ENCODE measurements around the gene PLEKHA4. TPM values are rescaled to one million over a fixed set of nuclear protein-coding genes. Genes with fewer than 3 reads are reported as not detected.

PLEKHA4 gene
- total RNA-seq, 1 donor from 2014 or later, result 6.2 TPM

DNA sequence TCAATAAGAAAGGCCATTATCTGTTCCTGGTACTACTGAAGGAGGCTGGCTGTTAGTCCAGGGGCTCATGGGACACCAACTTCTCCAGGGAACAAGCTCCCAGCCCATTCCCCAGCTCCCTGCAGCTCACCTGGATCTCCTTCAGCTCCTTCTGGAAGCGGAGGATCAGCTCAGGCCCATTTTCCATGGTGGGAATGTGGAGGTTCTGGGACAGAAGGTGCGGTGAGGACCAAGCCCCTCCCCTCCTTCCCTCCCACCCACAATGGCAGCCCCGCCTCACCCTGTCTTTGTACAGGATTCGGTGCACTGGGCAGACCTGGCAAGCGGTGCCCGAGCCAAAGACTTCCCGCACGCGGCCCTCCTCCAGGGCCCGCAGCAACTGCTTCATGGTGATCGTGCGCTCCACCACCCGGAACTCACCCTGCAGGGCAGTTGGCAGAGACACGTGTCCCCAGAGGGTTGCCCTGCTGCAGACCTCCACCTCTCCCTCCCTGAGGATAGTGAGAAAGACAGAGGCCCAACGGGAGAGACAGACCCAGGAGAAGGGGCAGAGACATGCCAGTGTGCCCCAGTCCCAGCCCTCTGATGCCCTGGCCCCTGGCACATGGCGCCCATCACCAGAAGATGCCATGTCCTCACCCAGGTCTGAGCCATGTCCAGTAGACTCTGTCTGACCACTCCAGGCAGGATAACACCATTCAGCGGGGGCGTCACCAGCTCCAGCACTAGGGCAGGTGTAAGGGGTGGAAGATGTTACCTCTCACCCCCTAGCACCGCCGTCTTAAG lies 71.9 kb downstream of the PLEKHA4 start:
- no peak for DNase-seq (ENCODE audit: low spot score)
- H3K36me3 ChIP-seq, result no peaks in the 10 kb centered on the region
- no peak overlapping the region for H2AFZ ChIP-seq (replicated peaks)
- no peak overlapping the region for H3K9ac ChIP-seq
- Mint-ChIP-seq H3K36me3 (peaks cover 3% of the 10 kb centered on the region), H3K27ac (no peak overlapping the region), H3K4me3 (no peak overlapping the region), H3K4me1 (peaks cover 31% of the 10 kb centered on the region), H3K9me3 (no peaks in the 10 kb centered on the region), H3K27me3 (ENCODE audit: insufficient read depth, low read depth) (peaks cover 2% of the 10 kb centered on the region)
- no peaks in the 10 kb centered on the region for H3K27me3 ChIP-seq
- no peaks in the 10 kb centered on the region for H4K20me1 ChIP-seq (ENCODE audit: low read depth)
- no peak overlapping the region for H3K4me2 ChIP-seq
- H3K79me2 ChIP-seq (ENCODE audit: low read depth), result no peaks in the 10 kb centered on the region
- peaks cover 8% of the 10 kb centered on the region for H3K4me1 ChIP-seq
- H3K4me3 ChIP-seq, result no peak overlapping the region
- no peak overlapping the region for H3K27ac ChIP-seq
- H3K9me3 ChIP-seq (ENCODE audit: low read depth), result no peaks in the 10 kb centered on the region
- TF ChIP-seq, protein P1, sequence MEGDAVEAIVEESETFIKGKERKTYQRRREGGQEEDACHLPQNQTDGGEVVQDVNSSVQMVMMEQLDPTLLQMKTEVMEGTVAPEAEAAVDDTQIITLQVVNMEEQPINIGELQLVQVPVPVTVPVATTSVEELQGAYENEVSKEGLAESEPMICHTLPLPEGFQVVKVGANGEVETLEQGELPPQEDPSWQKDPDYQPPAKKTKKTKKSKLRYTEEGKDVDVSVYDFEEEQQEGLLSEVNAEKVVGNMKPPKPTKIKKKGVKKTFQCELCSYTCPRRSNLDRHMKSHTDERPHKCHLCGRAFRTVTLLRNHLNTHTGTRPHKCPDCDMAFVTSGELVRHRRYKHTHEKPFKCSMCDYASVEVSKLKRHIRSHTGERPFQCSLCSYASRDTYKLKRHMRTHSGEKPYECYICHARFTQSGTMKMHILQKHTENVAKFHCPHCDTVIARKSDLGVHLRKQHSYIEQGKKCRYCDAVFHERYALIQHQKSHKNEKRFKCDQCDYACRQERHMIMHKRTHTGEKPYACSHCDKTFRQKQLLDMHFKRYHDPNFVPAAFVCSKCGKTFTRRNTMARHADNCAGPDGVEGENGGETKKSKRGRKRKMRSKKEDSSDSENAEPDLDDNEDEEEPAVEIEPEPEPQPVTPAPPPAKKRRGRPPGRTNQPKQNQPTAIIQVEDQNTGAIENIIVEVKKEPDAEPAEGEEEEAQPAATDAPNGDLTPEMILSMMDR (IDR thresholded peaks at IDR 0.05), result no peak
- peaks cover 6% of the 10 kb centered on the region for H3F3A ChIP-seq (ENCODE audit: low read depth)

DNA sequence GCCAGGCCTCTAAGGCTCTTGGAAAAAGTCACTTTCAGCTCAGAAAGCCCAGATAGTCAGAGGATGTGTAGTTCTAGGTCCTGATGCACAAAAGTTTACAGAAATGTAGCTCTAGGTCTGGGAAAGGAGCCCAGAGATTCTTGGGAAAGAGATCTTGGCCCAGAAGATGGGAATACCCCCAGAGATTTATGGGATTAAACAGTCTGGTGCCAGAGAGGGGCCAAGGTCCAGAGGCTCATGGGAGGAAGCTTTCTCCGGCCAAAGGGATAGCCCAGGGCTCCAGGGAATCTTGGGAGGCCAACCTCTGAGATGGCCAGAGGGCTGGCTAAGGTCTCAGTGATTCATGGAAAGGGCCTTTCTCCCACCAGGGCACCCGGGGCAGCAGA lies 72.7 kb downstream of the PLEKHA4 start:
- peaks cover 6% of the 10 kb centered on the region for H3F3A ChIP-seq (ENCODE audit: low read depth)
- Mint-ChIP-seq H3K4me1 (peaks cover 31% of the 10 kb centered on the region), H3K9me3 (no peaks in the 10 kb centered on the region), H3K4me3 (peak overlapping the region; percentile 94), H3K36me3 (peaks cover 3% of the 10 kb centered on the region), H3K27me3 (ENCODE audit: insufficient read depth, low read depth) (peaks cover 2% of the 10 kb centered on the region), H3K27ac (peak overlapping the region; percentile 95)
- H2AFZ ChIP-seq (replicated peaks), result no peak overlapping the region
- H3K27me3 ChIP-seq, result no peaks in the 10 kb centered on the region
- H3K36me3 ChIP-seq, result no peaks in the 10 kb centered on the region
- no peaks in the 10 kb centered on the region for H3K9me3 ChIP-seq (ENCODE audit: low read depth)
- no peak overlapping the region for H3K4me3 ChIP-seq
- DNase-seq (ENCODE audit: low spot score), result no peak
- peaks cover 8% of the 10 kb centered on the region for H3K4me1 ChIP-seq
- H3K9ac ChIP-seq, result no peak overlapping the region
- no peak overlapping the region for H3K4me2 ChIP-seq
- no peaks in the 10 kb centered on the region for H4K20me1 ChIP-seq (ENCODE audit: low read depth)
- H3K79me2 ChIP-seq (ENCODE audit: low read depth), result no peaks in the 10 kb centered on the region
- TF ChIP-seq, protein P1 (IDR thresholded peaks at IDR 0.05), result no peak
- TF ChIP-seq EZH2phosphoT487 (IDR thresholded peaks at IDR 0.05), result no peak
- TF ChIP-seq EZH2 (IDR thresholded peaks at IDR 0.05), result no peak
- H3K27ac ChIP-seq, result no peak overlapping the region

DNA sequence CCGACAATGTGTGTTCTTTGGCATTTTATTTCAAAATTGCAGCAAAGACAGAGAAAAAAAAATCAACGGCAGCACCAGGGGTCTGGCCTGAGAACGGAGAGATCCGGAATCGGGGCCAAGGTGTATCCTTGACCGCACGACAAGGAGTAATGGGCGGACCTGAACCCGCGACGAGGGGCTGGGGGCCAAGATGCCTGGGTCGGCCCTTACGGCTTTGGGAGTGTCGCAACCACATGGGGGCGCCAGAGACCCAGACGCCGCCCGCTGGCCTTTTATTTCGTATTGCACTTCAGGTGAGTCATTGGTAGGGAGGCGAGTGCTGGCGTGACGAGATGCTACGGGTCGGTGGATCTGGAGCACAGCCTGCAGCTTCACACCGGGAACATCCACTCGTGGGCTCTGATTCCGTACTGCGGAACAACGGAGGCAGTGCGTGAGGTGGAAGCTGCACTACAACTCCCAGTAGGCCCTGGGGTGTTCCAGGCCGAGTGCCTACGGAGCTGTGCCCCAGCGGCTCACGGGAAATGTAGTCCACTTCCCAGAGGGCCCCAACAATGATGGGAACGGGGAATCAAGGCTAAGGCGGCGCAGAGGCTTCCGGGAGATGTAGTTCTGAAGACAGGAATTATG lies 73.2 kb downstream of the PLEKHA4 start:
- H3K79me2 ChIP-seq (ENCODE audit: low read depth), result no peaks in the 10 kb centered on the region
- TF ChIP-seq, protein P1 (IDR thresholded peaks at IDR 0.05), result peak; percentile 100
- no peak for TF ChIP-seq EZH2phosphoT487 (IDR thresholded peaks at IDR 0.05)
- H3K9me3 ChIP-seq (ENCODE audit: low read depth), result no peaks in the 10 kb centered on the region
- peaks cover 8% of the 10 kb centered on the region for H3K4me1 ChIP-seq
- H3K27ac ChIP-seq, result no peak overlapping the region
- no peaks in the 10 kb centered on the region for H3K27me3 ChIP-seq
- H3K36me3 ChIP-seq, result no peaks in the 10 kb centered on the region
- H3K27me3 Mint-ChIP-seq (ENCODE audit: insufficient read depth, low read depth), result peaks cover 2% of the 10 kb centered on the region
- peak overlapping the region; percentile 74 for H3K4me3 ChIP-seq
- peak overlapping the region; percentile 94 for H3K4me3 Mint-ChIP-seq
- H3K36me3 Mint-ChIP-seq, result peaks cover 3% of the 10 kb centered on the region
- peak overlapping the region; percentile 98 for H2AFZ ChIP-seq (replicated peaks)
- no peak overlapping the region for H3K9ac ChIP-seq
- DNase-seq (ENCODE audit: low spot score), result peak; percentile 98
- H3K4me1 Mint-ChIP-seq, result peaks cover 29% of the 10 kb centered on the region
- no peaks in the 10 kb centered on the region for H4K20me1 ChIP-seq (ENCODE audit: low read depth)
- no peaks in the 10 kb centered on the region for H3K9me3 Mint-ChIP-seq
- peak overlapping the region; percentile 70 for H3K4me2 ChIP-seq
- peaks cover 6% of the 10 kb centered on the region for H3F3A ChIP-seq (ENCODE audit: low read depth)
- peak overlapping the region; percentile 95 for H3K27ac Mint-ChIP-seq
